Measurements from ENCODE around the gene FTSJ3.

DNA sequence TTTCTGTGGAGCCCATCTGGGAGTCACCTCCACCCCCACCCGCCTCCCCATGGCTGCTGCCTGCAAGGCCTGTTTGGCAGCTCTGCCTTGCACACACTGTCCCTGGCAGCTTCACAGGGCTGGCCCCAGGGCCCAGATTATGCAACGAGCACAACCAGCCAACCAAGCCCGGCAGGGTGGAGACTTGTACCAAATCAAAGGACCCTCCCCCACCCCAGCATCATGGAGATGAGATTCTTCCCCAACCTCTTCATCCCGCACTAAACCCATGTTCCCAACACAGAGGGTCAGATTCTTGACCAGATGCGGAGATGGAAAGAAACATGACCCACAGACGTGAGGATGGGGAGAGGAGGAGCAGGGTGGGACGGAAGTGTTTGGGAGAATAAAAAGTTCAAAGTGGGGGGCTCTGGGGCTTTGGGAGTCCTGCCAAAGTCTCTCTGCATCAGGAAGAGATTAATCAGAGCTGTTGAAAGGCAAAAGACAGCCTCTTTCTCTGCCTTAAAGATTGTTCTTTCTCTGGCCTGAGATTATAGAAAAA lies 11.2 kb upstream of the FTSJ3 start:
- TF ChIP-seq, protein P1, sequence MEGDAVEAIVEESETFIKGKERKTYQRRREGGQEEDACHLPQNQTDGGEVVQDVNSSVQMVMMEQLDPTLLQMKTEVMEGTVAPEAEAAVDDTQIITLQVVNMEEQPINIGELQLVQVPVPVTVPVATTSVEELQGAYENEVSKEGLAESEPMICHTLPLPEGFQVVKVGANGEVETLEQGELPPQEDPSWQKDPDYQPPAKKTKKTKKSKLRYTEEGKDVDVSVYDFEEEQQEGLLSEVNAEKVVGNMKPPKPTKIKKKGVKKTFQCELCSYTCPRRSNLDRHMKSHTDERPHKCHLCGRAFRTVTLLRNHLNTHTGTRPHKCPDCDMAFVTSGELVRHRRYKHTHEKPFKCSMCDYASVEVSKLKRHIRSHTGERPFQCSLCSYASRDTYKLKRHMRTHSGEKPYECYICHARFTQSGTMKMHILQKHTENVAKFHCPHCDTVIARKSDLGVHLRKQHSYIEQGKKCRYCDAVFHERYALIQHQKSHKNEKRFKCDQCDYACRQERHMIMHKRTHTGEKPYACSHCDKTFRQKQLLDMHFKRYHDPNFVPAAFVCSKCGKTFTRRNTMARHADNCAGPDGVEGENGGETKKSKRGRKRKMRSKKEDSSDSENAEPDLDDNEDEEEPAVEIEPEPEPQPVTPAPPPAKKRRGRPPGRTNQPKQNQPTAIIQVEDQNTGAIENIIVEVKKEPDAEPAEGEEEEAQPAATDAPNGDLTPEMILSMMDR (IDR thresholded peaks at IDR 0.05): no peak
- TF ChIP-seq POLR2AphosphoS5 (IDR thresholded peaks at IDR 0.05) (peak; percentile 80 to 88 (median 86)), POLR2A (IDR thresholded peaks at IDR 0.05) (peak in 1 of 2 donors; percentile 13)

All from sigmoid colon (tissue), 4 donors.